ENCODE measurements around the gene CALN1.

GRCh38 chr7:71911051-71911450 is 501.1 kb downstream of the CALN1 start:
- no peak for TF ChIP-seq CTCF (conservative IDR thresholded peaks at IDR 0.05)
- TF ChIP-seq ZFX (IDR thresholded peaks at IDR 0.05): no peak
